ENCODE results near the gene NME3. TPM values are rescaled to one million over a fixed set of nuclear protein-coding genes. Genes with fewer than 3 reads are reported as not detected.
A peak's percentile ranks its signal among the peaks of the same experiment; 100 is the strongest.

Gene NME3
- total RNA-seq, 1 experiment from 2014 or later, result 66.9 TPM

DNA sequence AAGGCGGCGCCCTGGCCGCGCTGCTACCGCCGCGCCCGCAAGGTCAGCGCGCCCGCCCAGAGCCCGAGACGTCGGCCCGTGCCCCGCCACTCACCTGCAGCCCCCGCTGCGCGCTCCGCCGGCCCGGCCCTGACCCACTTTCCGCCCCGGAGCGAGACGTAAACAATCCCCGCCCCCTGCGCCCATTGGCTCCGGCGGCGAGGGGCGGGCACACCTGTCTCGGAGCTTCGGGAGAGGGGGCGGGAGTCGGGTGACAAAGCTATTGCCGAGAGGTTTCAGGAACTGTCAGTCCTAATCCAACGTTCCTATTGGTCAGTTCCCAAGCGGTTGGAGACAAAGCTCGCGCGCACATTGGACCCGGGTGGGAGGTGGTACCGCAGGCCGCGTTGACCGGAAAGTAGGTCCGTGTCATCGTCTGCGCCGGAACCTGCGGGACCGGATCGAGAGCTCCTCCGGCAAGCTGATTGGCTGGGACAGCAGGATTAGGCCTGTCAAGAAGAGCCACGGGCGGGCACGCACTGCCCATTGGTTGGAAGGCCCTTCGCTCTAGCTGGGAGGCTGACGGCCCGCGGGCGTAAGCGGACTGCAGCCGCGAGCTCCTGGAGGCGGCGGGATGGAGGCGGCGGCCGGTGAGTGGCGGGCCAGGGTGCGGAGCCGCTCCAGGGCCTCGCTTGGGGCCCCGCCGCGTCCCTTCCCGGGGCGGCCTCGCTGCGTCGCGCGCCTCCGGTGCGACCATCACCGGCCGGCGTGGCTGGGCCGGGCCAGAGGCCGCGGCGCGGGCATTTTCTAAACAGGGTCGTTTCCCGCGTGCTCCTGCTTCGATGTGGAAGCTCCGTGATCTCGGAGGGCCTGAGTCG, 11.3 kb upstream of the NME3 start, which contains the start of the genes NUBP2 and SPSB3:
NUBP2 (plus strand) TSS at position 553 of the 857 bp plus-strand sequence; CDS start at position 614, 61 bp downstream.
SPSB3 (minus strand) TSS at position 164 of the 857 bp plus-strand sequence. CDS start 1,088 bp downstream, outside the sequence.
- H3K79me2 ChIP-seq (ENCODE audit: low read length), result peaks cover 49% of the 10 kb centered on the region
- H2AFZ ChIP-seq (ENCODE audit: low read length), result peak within 1 kb of the TSS; percentile 42; the same call in 1 of the 2 replicates
- CTCF ChIA-PET, result interaction anchor here (0.7 kb wide), 1 partner anchor 77 kb away, joined by 3 read pairs; the partner anchor contains the start of gene MAPK8IP3

DNA sequence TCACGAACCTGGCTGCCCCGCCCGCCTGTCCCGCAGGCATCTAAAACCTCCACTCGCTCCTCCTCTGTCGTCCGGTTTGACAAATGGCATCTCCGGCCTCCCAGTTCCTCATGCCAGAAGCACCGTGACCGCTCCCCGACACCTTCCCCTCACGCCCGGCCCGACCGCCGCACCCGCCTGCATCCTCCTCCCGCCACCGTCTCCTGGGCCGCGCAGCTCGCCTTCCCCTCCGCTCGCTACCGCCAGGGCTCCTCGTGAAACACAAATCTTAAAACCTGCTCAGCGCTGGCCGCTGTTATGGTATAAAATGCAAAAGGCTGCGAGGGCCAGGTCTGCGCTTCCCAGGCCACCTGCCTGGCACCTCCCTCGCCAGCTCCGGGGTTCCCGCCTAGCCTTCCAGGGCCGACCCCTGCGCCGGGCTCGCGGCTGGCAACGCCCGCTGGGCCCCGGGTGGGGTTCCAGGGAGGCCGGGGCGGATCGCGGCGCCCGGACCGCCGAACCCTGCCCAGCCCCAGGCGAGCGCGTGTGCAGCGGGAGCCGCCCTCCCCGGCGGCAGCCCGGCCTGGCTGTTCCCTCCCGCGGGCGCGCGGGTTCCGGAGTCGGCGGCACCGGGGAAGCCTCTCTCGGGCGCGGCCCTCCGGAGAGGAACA, 10.5 kb upstream of the NME3 start:
- intact Hi-C loops (cut with micrococcal nuclease), result no loop called here
- Histone ChIP-seq H3K9me2 (replicated peaks; ENCODE audit: low read length) (no peaks in the 10 kb centered on the region), H3K4me1 (ENCODE audit: insufficient read depth, low read length) (peaks cover 11% of the 10 kb centered on the region; the same call in 1 of the 2 replicates), H3K79me2 (ENCODE audit: low read length) (peaks cover 49% of the 10 kb centered on the region), H3K9ac (ENCODE audit: low read length) (peak overlapping the region; percentile 69), H3K27ac (ENCODE audit: low read length) (no peak overlapping the region), H3K4me2 (ENCODE audit: low read length) (peak overlapping the region; percentile 93), H4K20me1 (ENCODE audit: low read length) (no peaks in the 10 kb centered on the region), H3K36me3 (ENCODE audit: low read depth, low read length) (no peaks in the 10 kb centered on the region), H3K9me3 (ENCODE audit: low read length) (no peaks in the 10 kb centered on the region), H3K27me3 (ENCODE audit: low read length) (no peaks in the 10 kb centered on the region), H3K4me3 (ENCODE audit: low read length) (peak overlapping the region; percentile 85), H2AFZ (ENCODE audit: low read length) (peak overlapping the region; percentile 42; the same call in 1 of the 2 replicates), H3F3A (ENCODE audit: low read length, unreplicated experiment) (no peaks in the 10 kb centered on the region)
- POLR2A ChIA-PET (ENCODE audit: unreplicated experiment), result interaction anchor here (1.0 to 1.1 kb wide), 3 partner anchors 9 to 183 kb away, joined by 9 to 26 read pairs (median 14); partner anchors contain the start of genes EME2, JPT2, MRPS34 and RPS2
- DNase-seq (no peak), ATAC-seq (peak; percentile 14)
- no TSS peak for BruUV-seq (replicated peaks)
- CTCF ChIA-PET, result interaction anchor here (0.7 kb wide), 1 partner anchor 76 kb away, joined by 3 read pairs; the partner anchor contains the start of gene MAPK8IP3
- TF ChIP-seq CTCF (conservative IDR thresholded peaks at IDR 0.05; ENCODE audit: low read depth, low read length) (no peak), EZH2phosphoT487 (IDR thresholded peaks at IDR 0.05; ENCODE audit: borderline replicate concordance, low read length) (no peak), EZH2 (IDR thresholded peaks at IDR 0.05; ENCODE audit: low read length, unreplicated experiment) (no peak)

More for the DNA sequence above, 11.3 kb upstream of the NME3 start, which contains the start of the genes NUBP2 and SPSB3:
- ATAC-seq (peak; percentile 85), DNase-seq (peak; percentile 98)
- Histone ChIP-seq H3K9ac (ENCODE audit: low read length) (peak within 1 kb of the TSS; percentile 86), H3F3A (ENCODE audit: low read length, unreplicated experiment) (no peaks in the 10 kb centered on the region), H3K4me1 (ENCODE audit: insufficient read depth, low read length) (peaks cover 11% of the 10 kb centered on the region; the same call in 1 of the 2 replicates), H4K20me1 (ENCODE audit: low read length) (no peaks in the 10 kb centered on the region), H3K27me3 (ENCODE audit: low read length) (no peaks in the 10 kb centered on the region), H3K9me2 (replicated peaks; ENCODE audit: low read length) (no peaks in the 10 kb centered on the region), H3K9me3 (ENCODE audit: low read length) (no peaks in the 10 kb centered on the region), H3K36me3 (ENCODE audit: low read depth, low read length) (no peaks in the 10 kb centered on the region), H3K4me3 (ENCODE audit: low read length) (peak within 1 kb of the TSS; percentile 89), H3K27ac (ENCODE audit: low read length) (no peak within 1 kb of the TSS), H3K4me2 (ENCODE audit: low read length) (peak within 1 kb of the TSS; percentile 93)
- intact Hi-C loops (cut with micrococcal nuclease), result no loop called here
- BruUV-seq (replicated peaks), result no TSS peak
- TF ChIP-seq EZH2 (IDR thresholded peaks at IDR 0.05; ENCODE audit: low read length, unreplicated experiment) (no peak), CTCF (conservative IDR thresholded peaks at IDR 0.05; ENCODE audit: low read depth, low read length) (no peak), EZH2phosphoT487 (IDR thresholded peaks at IDR 0.05; ENCODE audit: borderline replicate concordance, low read length) (no peak)
- POLR2A ChIA-PET (ENCODE audit: unreplicated experiment), result interaction anchor here (0.6 to 1.1 kb wide), 7 partner anchors 8 to 1237 kb away, joined by 3 to 26 read pairs (median 7); partner anchors contain the start of genes EME2, JPT2, MRPS34 and RPS2
